Neural cell (in vitro differentiated cells): ENCODE results near the gene B4GALNT4. TPM values are rescaled to one million over a fixed set of nuclear protein-coding genes. Genes with fewer than 3 reads are reported as not detected.

Experiments
- H2AFZ ChIP-seq: fragments of 200-600, 300-800 bp; sonication (generic), shearing (Covaris generic); 2 replicates; pipeline ENCODE4 v1.6.0; 2014; ENCODE audit warnings: low read depth, mild to moderate bottlenecking, antibody characterized with exemption, low read length, moderate library complexity
- H3F3A ChIP-seq: fragments of 200-600 bp; shearing (Covaris generic); 2 replicates; pipeline ENCODE4 v1.6.1; 2016; ENCODE audit warnings: mild to moderate bottlenecking, moderate library complexity, mixed read lengths, antibody characterized with exemption, low read length; ENCODE audit not compliant: insufficient read depth, poor library complexity, severe bottlenecking
- H3K27ac ChIP-seq: fragments of 200-600, 300-800 bp; sonication (generic), shearing (Covaris generic); 2 replicates; pipeline ENCODE4 v1.5.1; 2014; ENCODE audit warnings: mild to moderate bottlenecking, low read length, moderate library complexity
- H3K27me3 ChIP-seq: fragments of 300-800, 200-600 bp; sonication (generic), shearing (Covaris generic); 2 replicates; pipeline ENCODE4 v1.6.0; 2014; ENCODE audit warnings: mild to moderate bottlenecking, low read depth, low read length, moderate library complexity; ENCODE audit not compliant: insufficient read depth
- H3K36me3 ChIP-seq: fragments of 300-800, 200-600 bp; sonication (generic), shearing (Covaris generic); 2 replicates; pipeline ENCODE4 v1.5.1; 2014; ENCODE audit warnings: mild to moderate bottlenecking, antibody characterized with exemption, low read length, moderate library complexity; ENCODE audit not compliant: insufficient read depth
- H3K4me2 ChIP-seq: fragments of 300-800, 200-600 bp; sonication (generic), shearing (Covaris generic); 2 replicates; pipeline ENCODE4 v1.6.0; 2014; ENCODE audit warnings: mild to moderate bottlenecking, low read length
- H3K4me3 ChIP-seq: fragments of 300-800, 200-600 bp; sonication (generic), shearing (Covaris generic); 2 replicates; pipeline ENCODE4 v1.5.1; 2014; ENCODE audit warnings: mild to moderate bottlenecking, low read length, moderate library complexity
- H3K79me2 ChIP-seq: fragments of 200-600 bp; shearing (Covaris generic); replicated peaks from 2 replicates; pipeline ENCODE4 v1.6.0; 2014; ENCODE audit warnings: mild to moderate bottlenecking, low read length, moderate library complexity; ENCODE audit not compliant: insufficient read depth
- H3K9ac ChIP-seq: fragments of 300-800, 200-600 bp; sonication (generic), shearing (Covaris generic); 2 replicates; pipeline ENCODE4 v1.6.1; 2016; ENCODE audit warnings: mild to moderate bottlenecking, low read length, mixed read lengths
- H3K9me2 ChIP-seq: fragments of 200-600 bp; shearing (Covaris generic); 2 replicates; pipeline ENCODE4 v1.6.1; 2016; ENCODE audit warnings: mild to moderate bottlenecking, low read length, mixed read lengths; ENCODE audit not compliant: insufficient read depth
- H3K9me3 ChIP-seq: fragments of 200-600, 300-800 bp; sonication (generic), shearing (Covaris generic); 2 replicates; pipeline ENCODE4 v1.6.1; 2016; ENCODE audit warnings: mild to moderate bottlenecking, mixed run types, low read length, moderate library complexity, mixed read lengths
- H4K20me1 ChIP-seq: fragments of 200-600 bp; shearing (Covaris generic); 2 replicates; pipeline ENCODE4 v1.6.1; 2016; ENCODE audit warnings: mild to moderate bottlenecking, mixed run types; ENCODE audit not compliant: insufficient read depth
- CTCF ChIP-seq: fragments of 450-650 bp; IDR thresholded peaks from 2 replicates; pipeline ENCODE4 v1.5.1; 2014; ENCODE audit warnings: antibody characterized with exemption, mild to moderate bottlenecking, moderate library complexity; ENCODE audit not compliant: poor library complexity, severe bottlenecking
- EP300 ChIP-seq: fragments of 450-650 bp; conservative IDR thresholded peaks from 2 replicates; pipeline ENCODE4 v1.6.1; 2014; ENCODE audit warnings: antibody characterized with exemption, mild to moderate bottlenecking, moderate library complexity; ENCODE audit not compliant: poor library complexity, severe bottlenecking
- EZH2 ChIP-seq: fragments of 200-600, 300-800 bp; shearing (Covaris generic), sonication (generic); IDR thresholded peaks from 2 replicates; pipeline ENCODE4 v1.6.1; 2014; ENCODE audit warnings: antibody characterized with exemption, low read length, borderline replicate concordance, mild to moderate bottlenecking; ENCODE audit not compliant: insufficient read depth, poor library complexity, severe bottlenecking
- MXI1 ChIP-seq: fragments of 450-650 bp; conservative IDR thresholded peaks from 2 replicates; pipeline ENCODE4 v1.6.1; 2014; ENCODE audit warnings: antibody characterized with exemption, mild to moderate bottlenecking; ENCODE audit not compliant: poor library complexity, severe bottlenecking
- RAD21 ChIP-seq: fragments of 450-650 bp; conservative IDR thresholded peaks from 2 replicates; pipeline ENCODE4 v1.6.1; 2014; ENCODE audit warnings: antibody characterized with exemption, mild to moderate bottlenecking, moderate library complexity
- SMC3 ChIP-seq: fragments of 450-650 bp; conservative IDR thresholded peaks from 2 replicates; pipeline ENCODE4 v1.6.1; 2014; ENCODE audit warnings: antibody characterized with exemption, mild to moderate bottlenecking, moderate library complexity; ENCODE audit not compliant: poor library complexity
- TAF1 ChIP-seq: IDR thresholded peaks from 2 replicates; pipeline ENCODE4 v1.6.1; 2012; ENCODE audit warnings: low read depth
- polyA plus RNA-seq: library from polyadenylated mRNA; depleted of rRNA; stranded (reverse); fragments of >200 nt; gene quantifications from 2 replicates; pipeline ENCODE4 v1.2.3, GENCODE V29; 2014

Gene B4GALNT4
- polyA plus RNA-seq, 1 donor from 2014 or later: 440 TPM

GRCh38 chr11:363948-364761 lies 5.1 kb upstream of the B4GALNT4 start:
- TF ChIP-seq CTCF: peak; percentile 8
- TF ChIP-seq SMC3: no peak
- H3K9ac ChIP-seq: no peak overlapping the region
- no peaks in the 10 kb centered on the region for H3K36me3 ChIP-seq
- H4K20me1 ChIP-seq: no peaks in the 10 kb centered on the region
- H3F3A ChIP-seq: no peaks in the 10 kb centered on the region
- H3K9me3 ChIP-seq: no peaks in the 10 kb centered on the region
- no peak overlapping the region for H3K4me3 ChIP-seq
- H3K27me3 ChIP-seq: no peaks in the 10 kb centered on the region
- no peaks in the 10 kb centered on the region for H3K9me2 ChIP-seq
- H3K27ac ChIP-seq: no peak overlapping the region
- no peak overlapping the region for H3K4me2 ChIP-seq
- H2AFZ ChIP-seq: no peak overlapping the region
- no peaks in the 10 kb centered on the region for H3K79me2 ChIP-seq

- no peaks in the 10 kb centered on the region for H3K9me2 ChIP-seq
These were observed 4.1 kb upstream of the B4GALNT4 start for GRCh38 chr11:364991-365725.

GRCh38 chr11:365831-366230 lies 3.5 kb upstream of the B4GALNT4 start:
- Histone ChIP-seq H4K20me1 (no peaks in the 10 kb centered on the region), H3K79me2 (peaks cover 8% of the 10 kb centered on the region), H3K9me3 (no peaks in the 10 kb centered on the region), H3K9ac (no peak overlapping the region), H3K27me3 (no peaks in the 10 kb centered on the region), H3K36me3 (no peaks in the 10 kb centered on the region), H3K4me2 (no peak overlapping the region), H3K9me2 (no peaks in the 10 kb centered on the region), H3F3A (no peaks in the 10 kb centered on the region), H2AFZ (no peak overlapping the region), H3K4me3 (no peak overlapping the region), H3K27ac (no peak overlapping the region)
- TF ChIP-seq CTCF (no peak), MXI1 (no peak), RAD21 (no peak), EP300 (no peak), TAF1 (no peak), SMC3 (no peak)

More at GRCh38 chr11:364991-365725, 4.1 kb upstream of the B4GALNT4 start:
- H3K36me3 ChIP-seq: no peaks in the 10 kb centered on the region
- H3K27me3 ChIP-seq: no peaks in the 10 kb centered on the region
- H3K79me2 ChIP-seq: peaks cover 1% of the 10 kb centered on the region
- no peaks in the 10 kb centered on the region for H3K9me3 ChIP-seq
- H3K4me3 ChIP-seq: no peak overlapping the region
- TF ChIP-seq EZH2 (no peak), EP300 (no peak)
- H3K4me2 ChIP-seq: no peak overlapping the region
- H3K9ac ChIP-seq: no peak overlapping the region
- no peaks in the 10 kb centered on the region for H4K20me1 ChIP-seq
- no peak overlapping the region for H3K27ac ChIP-seq
- no peak overlapping the region for H2AFZ ChIP-seq
- H3F3A ChIP-seq: no peaks in the 10 kb centered on the region
